CD4-positive, alpha-beta memory T cell (primary cell): ENCODE data around the gene C6orf15. TPM values are rescaled to one million over a fixed set of nuclear protein-coding genes. Genes with fewer than 3 reads are reported as not detected.

Source experiments
- CTCF ChIA-PET: fragments of 350-600 bp; sonication (Branson Sonifier 250); formaldehyde crosslinking; loops from one replicate; lab custom pipeline; 2021; ENCODE audit warnings: inconsistent platforms; ENCODE audit not compliant: partially characterized antibody; lab: Charles Lee
- POLR2A ChIA-PET: fragments of 350-600 bp; sonication (Branson Sonifier 250); formaldehyde crosslinking; loops from one replicate; lab custom pipeline; 2021; ENCODE audit not compliant: partially characterized antibody; lab: Charles Lee
- DNase-seq, 5 donors: peaks; one replicate each; pipeline versions ENCODE4 v3.0.0 to v3.0.0-alpha.2; 2020 to 2022; ENCODE audit warnings: mixed read lengths in 1 of 5
- H3K27ac ChIP-seq: one replicate; pipeline ENCODE4 v1.7.0; 2013; ENCODE audit warnings: low read depth, low read length
- H3K27me3 ChIP-seq: 2 replicates; pipeline ENCODE4 v1.7.0; 2013; ENCODE audit warnings: mild to moderate bottlenecking, low read length, moderate library complexity; ENCODE audit not compliant: insufficient read depth
- H3K36me3 ChIP-seq: 2 replicates; pipeline ENCODE4 v1.7.0; 2013; ENCODE audit warnings: mild to moderate bottlenecking, low read length, moderate library complexity; ENCODE audit not compliant: insufficient read depth
- H3K4me1 ChIP-seq: 2 replicates; pipeline ENCODE4 v1.7.0; 2013; ENCODE audit warnings: mild to moderate bottlenecking, low read length, moderate library complexity; ENCODE audit not compliant: insufficient read depth
- H3K4me3 ChIP-seq, 2 donors: one replicate each; pipeline ENCODE4 v1.7.0; 2013; ENCODE audit warnings: low read length in 2 of 2, mild to moderate bottlenecking in 1 of 2
- H3K9me3 ChIP-seq, 2 donors: one replicate each; pipeline ENCODE4 v1.7.0; 2013; ENCODE audit warnings: low read length in 2 of 2, control low read depth in 1 of 2; ENCODE audit not compliant: control insufficient read depth in 1 of 2
- H3K27ac Mint-ChIP-seq, 7 donors: one replicate each; pipeline ENCODE4 v1.8.0; 2020 to 2021; ENCODE audit warnings: mixed read lengths in 7 of 7, mild to moderate bottlenecking in 6 of 7, inconsistent platforms in 3 of 7, moderate library complexity in 3 of 7
- H3K27me3 Mint-ChIP-seq, 2 donors: one replicate each; pipeline ENCODE4 v1.8.0; 2020 to 2021; ENCODE audit warnings: mixed read lengths in 2 of 2
- H3K36me3 Mint-ChIP-seq, 2 donors: one replicate each; pipeline ENCODE4 v1.8.0; 2020 to 2021; ENCODE audit warnings: mixed read lengths in 2 of 2, inconsistent platforms in 1 of 2, mild to moderate bottlenecking in 1 of 2
- H3K4me1 Mint-ChIP-seq, 4 donors: one replicate each; pipeline ENCODE4 v1.8.0; 2020 to 2021; ENCODE audit warnings: mixed read lengths in 4 of 4, mild to moderate bottlenecking in 1 of 4
- H3K4me3 Mint-ChIP-seq, 8 donors: one replicate each; pipeline ENCODE4 v1.8.0; 2020 to 2021; ENCODE audit warnings: mixed read lengths in 8 of 8, mild to moderate bottlenecking in 7 of 8, moderate library complexity in 6 of 8, inconsistent platforms in 3 of 8
- H3K9me3 Mint-ChIP-seq, 8 donors: one replicate each; pipeline ENCODE4 v1.8.0; 2020 to 2021; ENCODE audit warnings: mixed read lengths in 8 of 8, mild to moderate bottlenecking in 5 of 8, inconsistent platforms in 3 of 8, moderate library complexity in 1 of 8
- intact Hi-C: fragments of 100-400 bp; cut with micrococcal nuclease; formaldehyde crosslinking; loops from one replicate; pipeline ENCODE4 v1.15.1; 2023
- polyA plus RNA-seq, 2 donors: library from polyadenylated mRNA; unstranded; fragments of 300-500 nt; fragmentation: Illumina TruSeq; gene quantifications; one replicate each; pipeline ENCODE4 v1.2.3, GENCODE V29; 2021
- total RNA-seq, 2 experiments: library from RNA; stranded (reverse); gene quantifications; one replicate each; pipeline ENCODE4 v1.2.3, GENCODE V29; 2021

The C6orf15 gene
- total and polyA plus RNA-seq, 4 experiments from 2014 or later, result not detected

GRCh38 chr6:31125162-31125561, 12.8 kb upstream of the C6orf15 start:
- no peak for DNase-seq
- Mint-ChIP-seq H3K4me1 (peaks cover 2 to 8% (median 7%) of the 10 kb centered on the region in 4 donors), H3K9me3 (peaks cover 0 to 1% (median 0%) of the 10 kb centered on the region in 8 donors), H3K27ac (no peak overlapping the region), H3K36me3 (no peaks in the 10 kb centered on the region), H3K4me3 (no peak overlapping the region), H3K27me3 (peaks cover 3 to 6% of the 10 kb centered on the region in 2 donors)
- ChIA-PET CTCF (interaction anchor here (1.3 to 2.9 kb wide), 2 partner anchors 9 to 38 kb away, joined by 5 to 13 read pairs; no protein-coding TSS in a partner anchor), POLR2A (no interaction called here)
- no peak overlapping the region for H3K27ac ChIP-seq
- intact Hi-C loops, result no loop called here
- no peaks in the 10 kb centered on the region for H3K27me3 ChIP-seq
- H3K4me1 ChIP-seq, result peaks cover 3% of the 10 kb centered on the region
- H3K36me3 ChIP-seq, result no peaks in the 10 kb centered on the region
- H3K4me3 ChIP-seq, result no peak overlapping the region
- no peaks in the 10 kb centered on the region for H3K9me3 ChIP-seq

- Mint-ChIP-seq H3K4me3 (no peak overlapping the region), H3K27me3 (peaks cover 2 to 4% of the 10 kb centered on the region in 2 donors), H3K4me1 (peaks cover 0 to 4% (median 4%) of the 10 kb centered on the region in 4 donors), H3K9me3 (peaks cover 0 to 1% (median 0%) of the 10 kb centered on the region in 8 donors), H3K36me3 (no peaks in the 10 kb centered on the region), H3K27ac (peak overlapping the region in 1 of 7 donors; percentile 35)
- POLR2A ChIA-PET, result interaction anchor here (1.0 kb wide), 1 partner anchor 69 kb away, joined by 4 read pairs; no protein-coding TSS in a partner anchor
- Histone ChIP-seq H3K9me3 (no peaks in the 10 kb centered on the region), H3K4me1 (no peaks in the 10 kb centered on the region), H3K27ac (no peak overlapping the region), H3K4me3 (no peak overlapping the region), H3K27me3 (no peaks in the 10 kb centered on the region), H3K36me3 (no peaks in the 10 kb centered on the region)
- intact Hi-C loops, result no loop called here
- CTCF ChIA-PET, result interaction anchor here (1.4 kb wide), 1 partner anchor 21 kb away, joined by 3 read pairs; no protein-coding TSS in a partner anchor
- no peak for DNase-seq
These were observed 10.7 kb upstream of the C6orf15 start for GRCh38 chr6:31122791-31123706.

GRCh38 chr6:31121131-31121790, 8.9 kb upstream of the C6orf15 start:
- no peak overlapping the region for H3K27ac Mint-ChIP-seq
- peaks cover 0 to 1% (median 0%) of the 10 kb centered on the region in 8 donors for H3K9me3 Mint-ChIP-seq
- Histone ChIP-seq H3K36me3 (no peaks in the 10 kb centered on the region), H3K27me3 (no peaks in the 10 kb centered on the region), H3K4me1 (no peaks in the 10 kb centered on the region), H3K4me3 (no peak overlapping the region), H3K27ac (no peak overlapping the region), H3K9me3 (no peaks in the 10 kb centered on the region)
- H3K27me3 Mint-ChIP-seq, result no peaks in the 10 kb centered on the region
- no peaks in the 10 kb centered on the region for H3K36me3 Mint-ChIP-seq
- ChIA-PET CTCF (interaction anchor here (1.0 to 1.4 kb wide), 3 partner anchors 19 to 34 kb away, joined by 3 read pairs; no protein-coding TSS in a partner anchor), POLR2A (interaction anchor here (1.2 kb wide), 1 partner anchor 10 kb away, joined by 3 read pairs; no protein-coding TSS in a partner anchor)
- H3K4me1 Mint-ChIP-seq, result peaks cover 0 to 1% (median 0%) of the 10 kb centered on the region in 4 donors
- no peak for DNase-seq
- H3K4me3 Mint-ChIP-seq, result no peak overlapping the region
- intact Hi-C loops, result no loop called here

- Histone ChIP-seq H3K27ac (no peak within 1 kb of the TSS), H3K36me3 (no peaks in the 10 kb centered on the region), H3K27me3 (no peaks in the 10 kb centered on the region), H3K9me3 (no peaks in the 10 kb centered on the region), H3K4me3 (no peak within 1 kb of the TSS), H3K4me1 (no peaks in the 10 kb centered on the region)
- Mint-ChIP-seq H3K4me3 (no peak within 1 kb of the TSS), H3K9me3 (peaks cover 0 to 2% (median 0%) of the 10 kb centered on the region in 8 donors), H3K27ac (no peak within 1 kb of the TSS), H3K27me3 (no peaks in the 10 kb centered on the region), H3K36me3 (no peaks in the 10 kb centered on the region), H3K4me1 (no peaks in the 10 kb centered on the region)
- POLR2A ChIA-PET, result interaction anchor here (1.2 kb wide), 1 partner anchor 9 kb away, joined by 3 read pairs; no protein-coding TSS in a partner anchor
- CTCF ChIA-PET, result interaction anchor here (1.0 to 2.3 kb wide), 3 partner anchors 33 to 205 kb away, joined by 3 to 9 read pairs (median 3); no protein-coding TSS in a partner anchor
- intact Hi-C loops, result no loop called here
- DNase-seq, result no peak
These were observed 8.0 kb upstream of the C6orf15 start, which contains the start of gene CDSN for GRCh38 chr6:31120151-31120915. Gene CDSN (minus strand): TSS chr6:31120446. CDS start chr6:31120419, 27 bp downstream.

- H3K4me3 Mint-ChIP-seq, result no peak overlapping the region
- POLR2A ChIA-PET, result no interaction called here
- Histone ChIP-seq H3K4me1 (peaks cover 5% of the 10 kb centered on the region), H3K27me3 (no peaks in the 10 kb centered on the region), H3K4me3 (no peak overlapping the region), H3K9me3 (no peaks in the 10 kb centered on the region), H3K27ac (no peak overlapping the region), H3K36me3 (no peaks in the 10 kb centered on the region)
- intact Hi-C loops, result no loop called here
- CTCF ChIA-PET, result interaction anchor here (0.7 to 7.5 kb wide), 5 partner anchors 12 to 85 kb away, joined by 3 to 62 read pairs (median 3); no protein-coding TSS in a partner anchor
- H3K27ac Mint-ChIP-seq, result peak overlapping the region in 2 of 7 donors; percentile 24 to 44
- peaks cover 2 to 8% (median 5%) of the 10 kb centered on the region in 4 donors for H3K4me1 Mint-ChIP-seq
- peaks cover 0 to 2% (median 0%) of the 10 kb centered on the region in 8 donors for H3K9me3 Mint-ChIP-seq
- H3K36me3 Mint-ChIP-seq, result no peaks in the 10 kb centered on the region
- H3K27me3 Mint-ChIP-seq, result peaks cover 0 to 1% of the 10 kb centered on the region in 2 donors
- DNase-seq, result no peak
These were observed 5.8 kb upstream of the C6orf15 start for GRCh38 chr6:31118178-31118577.

GRCh38 chr6:31116661-31117385, 4.4 kb upstream of the C6orf15 start:
- intact Hi-C loops, result no loop called here
- CTCF ChIA-PET, result interaction anchor here (0.8 to 7.5 kb wide), 5 partner anchors 11 to 57 kb away, joined by 3 to 62 read pairs (median 40); no protein-coding TSS in a partner anchor
- POLR2A ChIA-PET, result interaction anchor here (2.1 kb wide), 1 partner anchor 24 kb away, joined by 11 read pairs; no protein-coding TSS in a partner anchor

More at GRCh38 chr6:31116661-31117385, 4.4 kb upstream of the C6orf15 start:
- no peaks in the 10 kb centered on the region for H3K36me3 ChIP-seq
- H3K9me3 Mint-ChIP-seq, result peaks cover 0 to 2% (median 0%) of the 10 kb centered on the region in 8 donors
- H3K4me3 Mint-ChIP-seq, result no peak overlapping the region
- peaks cover 0 to 1% of the 10 kb centered on the region in 2 donors for H3K27me3 Mint-ChIP-seq
- H3K4me3 ChIP-seq, result no peak overlapping the region
- peaks cover 5% of the 10 kb centered on the region for H3K4me1 ChIP-seq
- H3K27me3 ChIP-seq, result no peaks in the 10 kb centered on the region
- H3K27ac Mint-ChIP-seq, result peak overlapping the region in 1 of 7 donors; percentile 25
- H3K9me3 ChIP-seq, result no peaks in the 10 kb centered on the region
- DNase-seq, result no peak
- no peaks in the 10 kb centered on the region for H3K36me3 Mint-ChIP-seq
- no peak overlapping the region for H3K27ac ChIP-seq
- peaks cover 2 to 8% (median 5%) of the 10 kb centered on the region in 4 donors for H3K4me1 Mint-ChIP-seq
